ENCODE measurements around the gene RICTOR. TPM values are rescaled to one million over a fixed set of nuclear protein-coding genes. Genes with fewer than 3 reads are reported as not detected.
"Not testable (repeated sequence)": the region's sequence is repeated elsewhere in the genome, so short reads cannot be mapped to it uniquely, and the experiment has no call there.

Gene RICTOR
- total RNA-seq, 2 experiments from 2014 or later = 55.6 to 64.8 TPM

DNA sequence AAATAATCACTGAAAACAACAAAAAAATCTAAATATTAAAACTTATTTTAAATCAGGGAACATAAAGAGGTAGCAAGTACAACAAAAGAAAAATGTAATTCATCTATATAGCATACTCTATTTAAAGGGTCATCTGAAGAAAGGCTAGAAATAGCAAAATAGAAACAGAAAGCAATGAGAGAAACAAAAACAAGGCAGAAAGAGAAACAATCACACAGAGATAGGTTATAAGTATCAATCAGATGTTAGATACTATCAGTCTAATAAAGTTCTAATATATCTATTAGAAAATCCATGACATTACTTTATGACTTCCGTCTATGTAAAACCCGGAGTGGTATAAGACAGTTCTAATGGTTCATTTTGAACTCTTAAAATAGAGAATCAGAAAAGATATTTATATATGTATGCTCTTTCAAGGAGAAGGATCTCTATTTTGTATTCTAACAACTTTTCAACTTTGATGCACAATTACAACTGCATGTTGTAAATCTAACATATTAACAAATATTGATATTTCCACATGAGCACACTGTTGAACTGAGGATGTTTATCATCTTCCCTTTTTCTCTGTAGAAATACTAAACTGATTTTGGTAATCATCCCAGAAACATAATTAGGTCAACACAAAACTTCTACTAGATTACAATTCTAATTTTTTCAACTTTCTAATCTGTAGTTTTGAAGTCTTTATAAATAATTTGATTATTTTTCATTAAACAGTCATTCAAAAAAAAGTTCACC lies 15.8 kb downstream of the RICTOR start:
- DNase-seq = no peak
- ATAC-seq (ENCODE audit: low read depth) = peak; percentile 47
- POLR2A ChIA-PET = no interaction called here
- peak overlapping the region; percentile 52 for H3K27ac Mint-ChIP-seq
- H3K4me3 Mint-ChIP-seq = peak overlapping the region; percentile 70
- H3K36me3 Mint-ChIP-seq = peaks cover 19% of the 10 kb centered on the region
- H3K4me1 Mint-ChIP-seq = peaks cover 27% of the 10 kb centered on the region
- no peaks in the 10 kb centered on the region for H3K9me3 Mint-ChIP-seq
- no peaks in the 10 kb centered on the region for H3K27me3 Mint-ChIP-seq

DNA sequence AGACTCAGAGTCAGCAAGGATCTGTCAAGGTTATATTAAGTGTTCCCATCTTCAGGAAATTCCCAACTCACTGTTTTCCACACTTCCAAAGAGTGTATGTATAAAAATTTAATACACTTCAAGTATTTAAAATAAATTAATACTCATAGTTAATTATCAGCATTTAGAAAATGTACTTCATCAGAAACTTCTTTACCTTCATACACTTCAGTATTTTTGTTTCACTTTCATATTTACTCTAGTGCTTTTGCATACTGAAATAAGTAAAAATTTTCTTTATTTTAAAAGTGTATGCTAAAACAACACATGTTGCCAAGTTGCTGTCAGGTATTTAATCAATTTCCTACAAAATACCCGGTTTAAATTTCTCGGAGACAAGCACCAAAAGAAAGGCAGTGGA lies 16.5 kb downstream of the RICTOR start:
- no peaks in the 10 kb centered on the region for H3K9me3 Mint-ChIP-seq
- no peaks in the 10 kb centered on the region for H3K27me3 Mint-ChIP-seq
- DNase-seq (no peak), ATAC-seq (ENCODE audit: low read depth) (peak; percentile 42)
- peaks cover 19% of the 10 kb centered on the region for H3K36me3 Mint-ChIP-seq
- H3K27ac Mint-ChIP-seq = peak overlapping the region; percentile 52
- POLR2A ChIA-PET = no interaction called here
- peak overlapping the region; percentile 70 for H3K4me3 Mint-ChIP-seq
- H3K4me1 Mint-ChIP-seq = peaks cover 24% of the 10 kb centered on the region

DNA sequence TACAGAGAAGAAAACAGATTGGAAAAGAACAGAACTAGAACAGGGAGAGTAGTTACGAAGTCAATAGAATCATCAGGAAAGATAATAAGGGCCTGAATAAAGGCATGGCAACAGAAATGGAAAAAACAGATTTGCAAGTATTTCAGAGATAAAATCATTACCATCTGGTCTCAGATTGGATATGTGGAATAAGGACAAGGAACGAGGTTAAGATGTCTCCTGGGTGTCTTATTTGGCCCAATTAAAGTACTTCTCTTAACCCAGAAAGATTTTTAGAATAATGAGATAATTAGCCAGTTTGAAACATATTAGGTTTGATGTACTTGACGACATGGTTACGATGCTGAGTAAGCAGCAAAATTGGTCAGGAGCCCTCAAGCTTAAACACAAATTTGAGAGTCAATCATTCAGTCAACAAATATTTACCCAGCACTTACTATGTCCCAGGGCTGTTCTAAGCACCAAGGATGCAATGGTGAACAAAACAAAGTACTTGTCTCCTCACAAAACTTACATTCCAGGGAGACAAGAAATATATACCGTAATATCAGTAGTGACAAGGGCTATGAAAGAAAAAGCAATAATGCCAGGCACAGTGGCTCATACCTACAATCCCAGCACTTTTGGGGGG lies 18.3 kb downstream of the RICTOR start:
- POLR2A ChIA-PET = no interaction called here
- H3K4me1 Mint-ChIP-seq = peaks cover 20% of the 10 kb centered on the region
- H3K27me3 Mint-ChIP-seq = no peaks in the 10 kb centered on the region
- no peak for ATAC-seq (ENCODE audit: low read depth)
- no peak overlapping the region for H3K4me3 Mint-ChIP-seq
- peaks cover 23% of the 10 kb centered on the region for H3K36me3 Mint-ChIP-seq
- no peak overlapping the region for H3K27ac Mint-ChIP-seq
- no peak for DNase-seq
- no peaks in the 10 kb centered on the region for H3K9me3 Mint-ChIP-seq

DNA sequence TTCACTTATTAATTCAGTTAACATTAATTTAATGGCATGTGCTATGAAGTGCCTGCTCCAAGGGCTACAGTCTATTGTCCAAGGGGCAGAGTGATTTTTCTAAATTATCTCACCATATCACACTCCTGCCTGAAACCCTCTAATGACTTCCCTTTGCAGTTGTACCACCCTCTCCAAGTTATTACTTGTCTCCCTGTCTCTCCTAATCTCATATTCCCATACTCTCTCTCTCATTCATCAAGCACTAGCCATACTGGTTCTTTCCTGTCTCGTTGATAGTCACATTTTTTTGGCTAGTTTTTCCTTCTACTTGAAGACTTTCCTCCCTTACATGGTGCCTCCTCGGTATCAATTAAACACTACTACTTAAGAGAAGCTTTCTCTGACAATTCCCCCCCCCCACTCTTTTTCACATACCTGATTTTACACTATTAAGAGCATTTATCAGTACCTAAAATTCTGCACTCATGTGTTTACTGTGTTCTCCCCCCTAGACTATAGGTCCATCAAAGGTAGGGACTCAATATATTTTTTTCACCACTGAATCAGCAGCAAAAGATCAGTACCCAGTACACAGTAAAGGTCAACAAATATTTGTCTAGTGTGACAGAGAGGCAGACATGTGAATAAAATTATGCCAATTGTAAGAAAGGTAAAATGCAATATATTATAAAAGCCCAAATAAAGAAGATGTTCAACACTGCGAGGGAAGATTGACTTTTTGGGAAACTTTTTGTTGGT lies 19.0 kb downstream of the RICTOR start:
- POLR2A ChIA-PET = no interaction called here
- Mint-ChIP-seq H3K27me3 (no peaks in the 10 kb centered on the region), H3K9me3 (no peaks in the 10 kb centered on the region), H3K27ac (no peak overlapping the region), H3K36me3 (peaks cover 28% of the 10 kb centered on the region), H3K4me1 (peaks cover 20% of the 10 kb centered on the region), H3K4me3 (no peak overlapping the region)
- ATAC-seq (ENCODE audit: low read depth) (no peak), DNase-seq (no peak)

DNA sequence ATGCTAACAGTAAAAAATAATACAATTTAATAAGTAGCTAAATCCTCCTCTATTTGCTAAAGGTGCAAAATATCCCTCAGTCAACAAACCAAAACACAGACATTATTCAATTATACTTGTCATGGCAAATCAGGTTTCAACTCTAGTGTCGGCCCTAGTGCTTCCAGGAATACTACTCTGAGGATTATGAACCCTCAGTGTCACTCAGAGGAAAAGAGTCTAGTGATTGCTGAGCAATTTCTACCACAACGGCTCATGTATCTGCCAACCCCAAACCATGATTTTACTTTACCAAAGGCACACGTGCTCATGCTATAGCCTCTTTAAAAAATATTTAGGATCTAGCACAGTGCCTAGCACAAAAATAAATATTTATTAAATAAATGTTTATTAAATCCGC lies 21.0 kb downstream of the RICTOR start:
- Mint-ChIP-seq H3K4me1 (peaks cover 12% of the 10 kb centered on the region), H3K9me3 (peaks cover 1% of the 10 kb centered on the region), H3K27ac (no peak overlapping the region), H3K4me3 (no peak overlapping the region), H3K36me3 (peaks cover 37% of the 10 kb centered on the region), H3K27me3 (no peaks in the 10 kb centered on the region)
- DNase-seq (no peak), ATAC-seq (ENCODE audit: low read depth) (no peak)
- POLR2A ChIA-PET = no interaction called here

DNA sequence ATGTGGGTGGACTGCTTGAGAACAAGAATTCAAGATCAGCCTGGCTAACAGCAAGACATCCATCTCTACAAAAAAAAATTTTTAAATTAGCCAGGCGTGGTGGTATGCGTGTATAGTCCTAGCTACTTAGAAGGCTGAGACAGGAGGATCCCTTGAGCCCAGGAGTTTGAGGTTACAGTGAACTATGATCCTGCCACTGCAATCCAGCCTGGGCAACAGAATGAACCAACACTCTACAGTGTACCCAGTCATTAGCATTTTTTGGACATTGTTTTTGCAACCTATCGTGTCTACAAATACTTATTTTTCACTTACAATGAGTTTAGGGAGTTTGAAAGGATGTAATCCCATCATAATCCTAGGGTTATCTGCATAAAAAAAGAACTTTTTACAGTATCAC lies 22.1 kb downstream of the RICTOR start:
- Mint-ChIP-seq H3K27ac (no peak overlapping the region), H3K4me1 (peaks cover 10% of the 10 kb centered on the region), H3K36me3 (peaks cover 43% of the 10 kb centered on the region), H3K27me3 (no peaks in the 10 kb centered on the region), H3K4me3 (no peak overlapping the region), H3K9me3 (peaks cover 1% of the 10 kb centered on the region)
- POLR2A ChIA-PET = interaction anchor here (0.6 kb wide), 1 partner anchor 21 kb away, joined by 3 read pairs; no protein-coding TSS in a partner anchor
- ATAC-seq (ENCODE audit: low read depth) (no peak), DNase-seq (no peak)

DNA sequence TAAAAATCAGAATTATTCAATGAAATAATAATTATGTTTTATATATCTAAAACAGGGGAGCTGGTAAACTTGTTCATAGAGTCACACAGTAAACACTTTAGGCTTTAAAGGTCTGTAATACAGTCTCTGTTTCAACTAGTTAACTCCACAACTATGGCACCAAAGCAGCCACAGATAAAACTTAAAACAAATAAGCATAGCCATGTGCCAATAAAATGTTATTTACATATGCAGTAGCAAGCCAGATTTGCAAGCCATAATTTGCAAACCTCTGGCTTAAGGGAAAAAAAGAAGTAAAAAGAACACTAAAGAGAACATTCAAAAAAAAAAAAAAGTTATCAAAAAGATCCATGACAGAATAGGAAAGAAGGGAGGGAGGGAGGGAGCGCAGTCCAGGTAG lies 24.9 kb downstream of the RICTOR start:
- Mint-ChIP-seq H3K36me3 (peaks cover 34% of the 10 kb centered on the region), H3K4me3 (no peak overlapping the region), H3K27ac (no peak overlapping the region), H3K4me1 (peaks cover 9% of the 10 kb centered on the region), H3K9me3 (peaks cover 1% of the 10 kb centered on the region), H3K27me3 (no peaks in the 10 kb centered on the region)
- ATAC-seq (ENCODE audit: low read depth) (no peak), DNase-seq (no peak)
- POLR2A ChIA-PET = no interaction called here

DNA sequence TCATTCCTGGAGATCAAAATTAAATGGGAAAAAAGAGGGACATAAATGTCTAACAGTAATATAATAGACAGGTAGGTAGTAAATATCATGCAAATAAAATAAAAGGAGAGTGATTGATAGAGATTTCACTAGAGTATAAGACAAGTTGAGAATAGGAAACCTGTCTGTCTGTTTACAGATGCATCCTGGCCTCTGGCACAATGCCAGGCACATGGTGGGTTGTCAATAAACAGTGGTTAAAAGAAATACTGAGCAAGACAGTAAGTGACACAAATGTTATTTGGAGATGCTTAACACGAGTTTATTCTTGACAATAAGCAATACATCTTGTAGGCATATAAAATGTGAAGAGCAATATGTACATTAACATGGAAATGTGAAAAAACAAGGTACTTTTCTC lies 33.3 kb downstream of the RICTOR start:
- Mint-ChIP-seq H3K36me3 (peaks cover 42% of the 10 kb centered on the region), H3K27me3 (no peaks in the 10 kb centered on the region), H3K4me1 (peaks cover 5% of the 10 kb centered on the region), H3K4me3 (no peak overlapping the region), H3K9me3 (peaks cover 11% of the 10 kb centered on the region), H3K27ac (no peak overlapping the region)
- no peak for DNase-seq
- ATAC-seq (ENCODE audit: low read depth) = no peak
- POLR2A ChIA-PET = no interaction called here

DNA sequence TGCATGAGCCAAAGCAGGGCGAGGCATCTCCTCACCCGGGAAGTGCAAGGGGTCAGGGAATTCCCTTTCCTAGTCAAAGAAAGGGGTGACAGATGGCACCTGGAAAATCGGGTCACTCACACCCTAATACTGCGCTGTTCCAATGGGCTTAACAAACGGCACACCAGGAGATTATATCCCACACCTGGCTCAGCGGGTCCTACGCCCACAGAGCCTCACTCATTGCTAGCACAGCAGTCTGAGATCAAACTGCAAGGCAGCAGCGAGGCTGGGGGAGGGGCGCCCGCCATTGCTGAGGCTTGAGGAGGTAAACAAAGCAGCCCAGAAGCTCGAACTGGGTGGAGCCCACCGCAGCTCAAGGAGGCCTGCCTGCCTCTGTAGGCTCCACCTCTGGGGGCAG lies 39.7 kb downstream of the RICTOR start:
- H3K27ac Mint-ChIP-seq; H3K27me3 Mint-ChIP-seq; POLR2A ChIA-PET; H3K4me3 Mint-ChIP-seq; ATAC-seq (ENCODE audit: low read depth); DNase-seq: not testable (repeated sequence)
- peaks cover 12% of the 10 kb centered on the region for H3K9me3 Mint-ChIP-seq
- peaks cover 10% of the 10 kb centered on the region for H3K4me1 Mint-ChIP-seq
- H3K36me3 Mint-ChIP-seq = peaks cover 48% of the 10 kb centered on the region

DNA sequence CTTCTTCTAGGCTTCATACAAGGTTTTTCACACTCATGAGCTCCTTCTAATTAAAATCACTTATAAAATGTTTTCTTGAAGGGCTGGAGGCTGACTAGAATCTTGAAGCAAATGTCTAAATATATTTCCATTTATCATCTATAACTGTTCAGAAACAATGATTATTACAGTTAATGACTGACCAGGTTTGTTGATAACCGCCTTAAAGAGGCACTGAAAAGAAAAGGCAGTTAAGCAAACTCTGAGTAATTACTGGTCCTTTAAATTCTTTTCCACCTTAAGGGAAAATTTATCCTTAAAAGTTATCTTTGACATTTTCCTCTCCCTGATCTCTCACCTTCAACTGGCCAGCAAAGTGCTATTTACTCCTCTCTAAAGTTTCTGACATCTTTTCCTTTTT lies 43.2 kb downstream of the RICTOR start:
- Mint-ChIP-seq H3K27me3 (no peaks in the 10 kb centered on the region), H3K27ac (no peak overlapping the region), H3K4me3 (no peak overlapping the region)

DNA sequence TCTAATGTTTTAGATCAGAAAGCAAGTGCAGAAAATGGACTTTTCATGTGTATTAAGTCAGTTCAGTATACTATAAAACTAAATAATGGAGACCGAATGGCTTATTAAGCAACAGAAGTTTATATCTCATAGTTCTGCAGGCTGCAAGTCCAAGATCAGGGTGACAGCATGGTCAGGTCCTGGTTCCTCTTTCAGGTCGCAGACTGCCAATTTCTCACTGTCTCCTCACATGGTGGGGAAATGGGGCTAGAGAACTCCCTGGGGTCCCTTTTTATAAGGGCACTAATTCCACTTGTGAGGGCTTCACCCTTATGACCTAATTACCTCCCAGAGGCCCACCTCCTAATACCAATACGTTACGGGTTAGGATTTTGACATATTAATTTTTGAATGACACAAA lies 48.7 kb downstream of the RICTOR start:
- Mint-ChIP-seq H3K9me3 (no peaks in the 10 kb centered on the region), H3K4me3 (no peak overlapping the region), H3K27me3 (no peaks in the 10 kb centered on the region), H3K27ac (no peak overlapping the region), H3K4me1 (peaks cover 21% of the 10 kb centered on the region), H3K36me3 (peaks cover 47% of the 10 kb centered on the region)
- no peak for ATAC-seq (ENCODE audit: low read depth)
- DNase-seq = no peak
- POLR2A ChIA-PET = no interaction called here

More for the DNA sequence above, 43.2 kb downstream of the RICTOR start:
- Mint-ChIP-seq H3K9me3 (peaks cover 7% of the 10 kb centered on the region), H3K4me1 (peaks cover 8% of the 10 kb centered on the region), H3K36me3 (peaks cover 54% of the 10 kb centered on the region)
- ATAC-seq (ENCODE audit: low read depth) (no peak), DNase-seq (no peak)
- POLR2A ChIA-PET = no interaction called here

DNA sequence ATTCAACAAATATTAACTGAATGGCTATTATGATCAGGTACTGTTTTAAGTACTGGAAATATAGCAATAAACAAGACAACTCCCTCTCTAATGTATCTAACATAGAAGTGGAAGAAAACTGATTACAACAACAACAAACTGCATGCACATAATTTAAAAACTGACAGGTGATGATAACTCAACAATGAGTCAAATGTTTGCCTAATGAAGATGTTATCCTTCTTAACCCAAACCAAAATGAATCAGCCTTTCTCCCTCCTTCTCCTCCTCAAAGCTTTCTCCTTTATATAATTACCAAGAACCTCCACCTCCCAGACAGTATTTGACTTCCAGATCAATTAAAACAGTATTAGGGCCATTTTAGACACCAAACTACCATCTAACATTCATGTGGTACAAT lies 49.3 kb downstream of the RICTOR start:
- H3K27me3 Mint-ChIP-seq = no peaks in the 10 kb centered on the region
- H3K4me3 Mint-ChIP-seq = no peak overlapping the region
- peaks cover 45% of the 10 kb centered on the region for H3K36me3 Mint-ChIP-seq
- H3K4me1 Mint-ChIP-seq = peaks cover 21% of the 10 kb centered on the region
- H3K27ac Mint-ChIP-seq = no peak overlapping the region
- DNase-seq (no peak), ATAC-seq (ENCODE audit: low read depth) (no peak)
- POLR2A ChIA-PET = no interaction called here
- no peaks in the 10 kb centered on the region for H3K9me3 Mint-ChIP-seq

DNA sequence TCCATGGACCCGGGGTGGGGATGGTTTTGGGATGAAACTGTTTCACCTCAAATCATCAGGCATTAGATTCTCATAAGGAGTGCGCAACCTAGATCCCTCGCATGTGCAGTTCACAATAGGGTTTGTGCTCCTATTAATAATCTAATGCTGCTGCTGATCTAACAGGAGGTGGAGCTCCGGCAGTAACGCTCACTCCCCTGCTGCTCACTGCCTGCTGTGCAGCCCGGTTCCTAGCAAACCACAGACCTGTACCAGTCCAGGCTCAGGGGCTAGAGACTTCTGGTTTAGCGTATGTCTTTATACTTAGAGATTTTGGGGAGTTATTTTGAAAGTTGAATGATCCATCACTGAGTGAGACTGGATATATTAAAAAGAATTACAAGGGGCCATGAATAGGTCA lies 50.2 kb downstream of the RICTOR start:
- peaks cover 21% of the 10 kb centered on the region for H3K4me1 Mint-ChIP-seq
- H3K27ac Mint-ChIP-seq = no peak overlapping the region
- DNase-seq (no peak), ATAC-seq (ENCODE audit: low read depth) (peak; percentile 58)
- no peak overlapping the region for H3K4me3 Mint-ChIP-seq
- H3K9me3 Mint-ChIP-seq = no peaks in the 10 kb centered on the region
- H3K36me3 Mint-ChIP-seq = peaks cover 52% of the 10 kb centered on the region
- no peaks in the 10 kb centered on the region for H3K27me3 Mint-ChIP-seq
- POLR2A ChIA-PET = interaction anchor here (0.6 kb wide), 1 partner anchor 9 kb away, joined by 3 read pairs; no protein-coding TSS in a partner anchor

DNA sequence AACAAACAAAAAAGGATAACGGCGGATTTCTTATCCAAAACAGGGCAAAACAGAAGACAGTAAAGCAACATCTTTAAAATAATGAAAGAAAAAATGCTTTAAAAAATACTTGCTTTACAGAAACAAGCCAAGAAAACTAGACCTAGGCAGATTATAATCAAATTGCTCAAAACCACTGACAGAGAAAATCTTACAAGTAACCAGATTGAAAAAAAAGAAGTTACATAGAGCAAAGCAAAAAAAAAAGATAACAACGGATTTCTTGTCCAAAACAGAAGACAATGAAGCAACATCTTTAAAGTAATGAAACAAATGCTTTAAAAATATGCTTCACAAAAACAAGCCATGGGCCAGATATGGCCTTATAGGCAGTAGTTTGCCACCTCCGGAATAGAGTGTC lies 51.1 kb downstream of the RICTOR start:
- Mint-ChIP-seq H3K36me3 (peaks cover 52% of the 10 kb centered on the region), H3K27me3 (no peaks in the 10 kb centered on the region), H3K9me3 (no peaks in the 10 kb centered on the region), H3K4me3 (no peak overlapping the region), H3K27ac (no peak overlapping the region), H3K4me1 (peaks cover 22% of the 10 kb centered on the region)
- no peak for DNase-seq
- POLR2A ChIA-PET = no interaction called here
- no peak for ATAC-seq (ENCODE audit: low read depth)
